Measurements from ENCODE around the gene ZMYM1.

Gene ZMYM1

DNA sequence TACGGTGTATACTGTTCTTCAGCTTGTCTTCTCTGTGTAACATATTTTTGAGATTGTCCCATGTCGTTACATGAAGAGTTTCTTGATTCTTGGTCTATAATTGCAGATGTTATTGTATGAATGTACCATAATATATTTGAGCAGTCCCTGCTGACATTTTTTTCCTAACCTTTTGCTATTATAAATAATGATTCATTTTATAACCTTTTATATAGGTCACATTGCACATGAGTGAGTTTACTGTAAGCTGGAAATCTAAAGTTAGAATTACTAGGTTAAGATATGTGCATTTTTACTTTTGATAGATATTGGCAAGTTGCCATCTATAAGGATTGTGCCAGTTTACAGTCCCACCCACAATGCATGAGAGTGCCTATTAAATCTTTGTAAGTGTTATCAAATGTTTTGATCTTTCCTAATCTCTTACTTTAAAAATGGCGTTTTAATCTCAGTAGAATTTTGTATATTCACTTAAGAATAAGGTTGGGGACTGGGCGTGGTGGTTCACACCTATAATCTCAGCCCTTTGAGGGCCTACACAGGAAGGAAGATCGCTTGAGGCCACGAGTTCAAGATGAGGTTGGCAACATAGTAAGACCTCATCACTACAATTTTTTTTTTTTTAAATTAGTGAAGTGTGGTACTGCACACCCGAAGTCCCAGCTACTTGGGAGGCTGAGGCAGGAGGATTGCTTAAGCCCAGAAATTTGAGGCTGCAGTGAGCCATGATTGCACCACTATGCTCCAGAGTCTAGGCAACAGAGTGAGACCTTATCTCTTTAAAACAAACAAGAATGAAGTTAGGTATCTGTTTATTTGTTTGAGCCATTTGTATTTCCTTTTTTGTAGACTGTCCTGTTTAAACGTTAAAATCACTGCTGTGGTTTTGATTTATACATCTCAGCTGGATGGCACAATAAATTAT, 36.5 kb downstream of the ZMYM1 start:
- H3K36me3 ChIP-seq (ENCODE audit: control insufficient read depth, insufficient read depth, low read length): peaks cover 2% of the 10 kb centered on the region
- no peak overlapping the region for H3K27ac ChIP-seq (ENCODE audit: low read depth, low read length)
- WGBS (ENCODE audit: extremely low coverage, insufficient coverage, low lambda C conversion rate): no CpG with 5 or more reads among the region's 8 CpGs

DNA sequence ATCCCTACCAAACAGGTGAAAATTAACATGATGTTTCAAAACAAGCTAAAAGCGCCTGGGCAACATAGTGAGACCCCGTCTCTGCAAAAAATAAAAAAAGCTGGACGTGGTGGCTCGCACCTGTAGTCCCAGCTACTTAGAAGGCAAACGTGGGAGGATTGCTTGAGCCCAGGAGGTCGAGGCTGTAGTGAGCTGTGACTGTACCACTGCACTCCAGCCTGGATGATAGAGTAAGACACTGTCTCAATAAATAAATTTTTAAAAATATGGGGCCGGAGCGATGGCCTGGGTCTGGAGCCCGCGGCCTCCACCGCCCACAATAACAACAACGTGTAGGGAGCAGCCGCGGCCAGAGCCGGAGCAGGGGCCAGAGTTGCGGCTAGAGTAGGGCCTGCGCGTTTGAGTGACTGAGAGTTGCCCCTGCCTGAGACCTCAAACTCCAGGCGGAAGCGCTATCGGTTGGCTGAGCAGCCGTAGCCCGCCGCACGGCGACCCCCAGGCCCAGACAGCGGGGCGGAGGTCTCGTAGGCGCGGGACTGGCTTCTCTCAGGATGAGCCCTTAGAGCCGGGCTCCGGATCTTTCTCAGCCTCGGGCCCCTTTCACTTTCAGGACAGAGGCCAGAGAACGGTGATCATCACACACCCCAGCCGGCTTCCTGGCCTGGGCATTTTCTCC, 41.4 kb downstream of the ZMYM1 start:
- H3K56ac ChIP-seq (ENCODE audit: low read length): no peak overlapping the region
- H3K79me1 ChIP-seq (ENCODE audit: low read length): no peaks in the 10 kb centered on the region
- no peak overlapping the region for H3K23ac ChIP-seq (ENCODE audit: low read length)
- no peak overlapping the region for H3K4me3 ChIP-seq (ENCODE audit: low read length)
- no peak for DNase-seq
- WGBS (ENCODE audit: extremely low coverage, insufficient coverage, low lambda C conversion rate): no CpG with 5 or more reads among the region's 36 CpGs
- H2BK120ac ChIP-seq (ENCODE audit: low read depth, low read length): no peak overlapping the region
- H2AK5ac ChIP-seq (ENCODE audit: low read length): no peak overlapping the region
- H3K4ac ChIP-seq (ENCODE audit: low read depth, low read length): no peak overlapping the region
- H2BK15ac ChIP-seq (replicated peaks; ENCODE audit: low read depth): no peak overlapping the region
- H4K8ac ChIP-seq (ENCODE audit: low read depth, low read length): no peak overlapping the region
- no peaks in the 10 kb centered on the region for H3K27me3 ChIP-seq (ENCODE audit: insufficient read depth, low read length, poor library complexity)
- H4K5ac ChIP-seq (ENCODE audit: low read length): no peak overlapping the region
- H3K9ac ChIP-seq (ENCODE audit: low read length): no peak overlapping the region
- no peak overlapping the region for H3K4me2 ChIP-seq (ENCODE audit: low read length)
- H3K79me2 ChIP-seq (ENCODE audit: control insufficient read depth, insufficient read depth, low read length): no peaks in the 10 kb centered on the region
- H3K4me1 ChIP-seq (ENCODE audit: control insufficient read depth, low read depth, low read length): no peaks in the 10 kb centered on the region
- no peak overlapping the region for H3K27ac ChIP-seq (ENCODE audit: low read depth, low read length)
- H3K18ac ChIP-seq (ENCODE audit: low read length): no peak overlapping the region
- H2BK5ac ChIP-seq (ENCODE audit: low read length): no peak overlapping the region
- H3K36me3 ChIP-seq (ENCODE audit: control insufficient read depth, insufficient read depth, low read length): no peaks in the 10 kb centered on the region

More for the DNA sequence above, 36.5 kb downstream of the ZMYM1 start:
- H3K4me1 ChIP-seq (ENCODE audit: control insufficient read depth, low read depth, low read length): no peaks in the 10 kb centered on the region
- H2BK15ac ChIP-seq (replicated peaks; ENCODE audit: low read depth): no peak overlapping the region
- no peak overlapping the region for H4K5ac ChIP-seq (ENCODE audit: low read length)
- no peak overlapping the region for H3K23ac ChIP-seq (ENCODE audit: low read length)
- no peak overlapping the region for H2BK5ac ChIP-seq (ENCODE audit: low read length)
- no peak overlapping the region for H3K4ac ChIP-seq (ENCODE audit: low read depth, low read length)
- H3K79me1 ChIP-seq (ENCODE audit: low read length): no peaks in the 10 kb centered on the region
- H3K27me3 ChIP-seq (ENCODE audit: insufficient read depth, low read length, poor library complexity): no peaks in the 10 kb centered on the region
- H3K9ac ChIP-seq (ENCODE audit: low read length): no peak overlapping the region
- DNase-seq: no peak
- H3K4me3 ChIP-seq (ENCODE audit: low read length): no peak overlapping the region
- H4K8ac ChIP-seq (ENCODE audit: low read depth, low read length): no peak overlapping the region
- no peak overlapping the region for H3K18ac ChIP-seq (ENCODE audit: low read length)
- H3K4me2 ChIP-seq (ENCODE audit: low read length): no peak overlapping the region
- H2BK120ac ChIP-seq (ENCODE audit: low read depth, low read length): no peak overlapping the region
- H3K79me2 ChIP-seq (ENCODE audit: control insufficient read depth, insufficient read depth, low read length): no peaks in the 10 kb centered on the region
- no peak overlapping the region for H2AK5ac ChIP-seq (ENCODE audit: low read length)
- no peak overlapping the region for H3K56ac ChIP-seq (ENCODE audit: low read length)

DNA sequence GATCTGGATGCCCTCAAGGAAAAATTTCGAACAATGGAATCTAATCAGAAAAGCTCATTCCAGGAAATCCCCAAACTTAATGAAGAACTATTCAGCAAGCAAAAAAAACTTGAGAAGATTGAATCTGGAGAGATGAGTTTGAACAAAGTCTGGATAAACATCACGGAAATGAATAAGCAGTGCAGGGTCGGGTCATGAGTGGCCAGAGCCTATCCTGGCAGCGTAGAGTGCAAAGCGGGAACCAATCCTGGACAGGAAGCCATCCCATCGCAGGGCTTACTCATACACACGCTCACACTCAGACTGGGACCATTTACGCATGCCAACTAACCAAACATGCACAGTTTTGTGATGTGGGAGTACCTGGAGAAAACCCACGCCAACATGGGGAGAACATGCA, 43.1 kb downstream of the ZMYM1 start:
- no peak overlapping the region for H4K8ac ChIP-seq (ENCODE audit: low read depth, low read length)
- H3K9ac ChIP-seq (ENCODE audit: low read length): no peak overlapping the region
- no peak overlapping the region for H4K5ac ChIP-seq (ENCODE audit: low read length)
- no peak overlapping the region for H3K23ac ChIP-seq (ENCODE audit: low read length)
- H3K4ac ChIP-seq (ENCODE audit: low read depth, low read length): no peak overlapping the region
- no peak overlapping the region for H3K56ac ChIP-seq (ENCODE audit: low read length)
- H3K4me2 ChIP-seq (ENCODE audit: low read length): no peak overlapping the region
- H3K79me2 ChIP-seq (ENCODE audit: control insufficient read depth, insufficient read depth, low read length): no peaks in the 10 kb centered on the region
- no peak overlapping the region for H2BK15ac ChIP-seq (replicated peaks; ENCODE audit: low read depth)
- no peak overlapping the region for H2AK5ac ChIP-seq (ENCODE audit: low read length)
- no peak overlapping the region for H2BK120ac ChIP-seq (ENCODE audit: low read depth, low read length)
- no peaks in the 10 kb centered on the region for H3K36me3 ChIP-seq (ENCODE audit: control insufficient read depth, insufficient read depth, low read length)
- H3K79me1 ChIP-seq (ENCODE audit: low read length): no peaks in the 10 kb centered on the region
- no peak overlapping the region for H3K18ac ChIP-seq (ENCODE audit: low read length)
- WGBS (ENCODE audit: extremely low coverage, insufficient coverage, low lambda C conversion rate): no CpG with 5 or more reads among the region's 9 CpGs
- H3K27ac ChIP-seq (ENCODE audit: low read depth, low read length): no peak overlapping the region
- no peaks in the 10 kb centered on the region for H3K4me1 ChIP-seq (ENCODE audit: control insufficient read depth, low read depth, low read length)
- no peaks in the 10 kb centered on the region for H3K27me3 ChIP-seq (ENCODE audit: insufficient read depth, low read length, poor library complexity)
- no peak overlapping the region for H2BK5ac ChIP-seq (ENCODE audit: low read length)
- no peak overlapping the region for H3K4me3 ChIP-seq (ENCODE audit: low read length)
- no peak for DNase-seq

DNA sequence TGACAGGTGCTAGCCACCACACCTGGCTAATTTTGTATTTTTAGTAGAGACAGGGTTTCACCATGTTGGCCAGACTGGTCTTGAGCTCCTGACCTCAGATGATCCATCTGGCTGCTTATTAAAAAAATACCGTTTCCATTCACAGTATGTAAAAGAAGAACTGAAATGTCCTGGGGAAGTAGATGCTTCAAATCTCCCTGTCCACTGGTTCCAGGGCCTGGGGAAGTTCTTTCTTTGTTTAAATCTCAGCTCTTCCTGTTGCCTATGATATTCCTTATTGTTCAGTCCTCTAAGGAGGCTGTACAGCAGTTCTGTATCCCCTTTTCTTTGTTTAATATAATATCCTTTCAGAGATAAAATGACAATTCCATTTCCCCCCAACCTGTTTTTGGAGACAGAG, 47.4 kb downstream of the ZMYM1 start:
- no peak overlapping the region for H3K9ac ChIP-seq (ENCODE audit: low read length)
- H3K4me1 ChIP-seq (ENCODE audit: control insufficient read depth, low read depth, low read length): no peaks in the 10 kb centered on the region
- no CpG with 5 or more reads among the region's 1 CpG for WGBS (ENCODE audit: extremely low coverage, insufficient coverage, low lambda C conversion rate)
- H3K23ac ChIP-seq (ENCODE audit: low read length): no peak overlapping the region
- H2BK5ac ChIP-seq (ENCODE audit: low read length): no peak overlapping the region
- no peak overlapping the region for H4K5ac ChIP-seq (ENCODE audit: low read length)
- H3K79me2 ChIP-seq (ENCODE audit: control insufficient read depth, insufficient read depth, low read length): no peaks in the 10 kb centered on the region
- DNase-seq: no peak
- no peak overlapping the region for H3K4me3 ChIP-seq (ENCODE audit: low read length)
- no peak overlapping the region for H2BK120ac ChIP-seq (ENCODE audit: low read depth, low read length)
- H3K56ac ChIP-seq (ENCODE audit: low read length): no peak overlapping the region
- H3K4ac ChIP-seq (ENCODE audit: low read depth, low read length): no peak overlapping the region
- no peak overlapping the region for H4K8ac ChIP-seq (ENCODE audit: low read depth, low read length)
- H3K4me2 ChIP-seq (ENCODE audit: low read length): no peak overlapping the region
- no peaks in the 10 kb centered on the region for H3K79me1 ChIP-seq (ENCODE audit: low read length)
- H3K27me3 ChIP-seq (ENCODE audit: insufficient read depth, low read length, poor library complexity): no peaks in the 10 kb centered on the region
- no peak overlapping the region for H2BK15ac ChIP-seq (replicated peaks; ENCODE audit: low read depth)
- H2AK5ac ChIP-seq (ENCODE audit: low read length): no peak overlapping the region
- no peak overlapping the region for H3K18ac ChIP-seq (ENCODE audit: low read length)
- no peak overlapping the region for H3K27ac ChIP-seq (ENCODE audit: low read depth, low read length)
- no peaks in the 10 kb centered on the region for H3K36me3 ChIP-seq (ENCODE audit: control insufficient read depth, insufficient read depth, low read length)

DNA sequence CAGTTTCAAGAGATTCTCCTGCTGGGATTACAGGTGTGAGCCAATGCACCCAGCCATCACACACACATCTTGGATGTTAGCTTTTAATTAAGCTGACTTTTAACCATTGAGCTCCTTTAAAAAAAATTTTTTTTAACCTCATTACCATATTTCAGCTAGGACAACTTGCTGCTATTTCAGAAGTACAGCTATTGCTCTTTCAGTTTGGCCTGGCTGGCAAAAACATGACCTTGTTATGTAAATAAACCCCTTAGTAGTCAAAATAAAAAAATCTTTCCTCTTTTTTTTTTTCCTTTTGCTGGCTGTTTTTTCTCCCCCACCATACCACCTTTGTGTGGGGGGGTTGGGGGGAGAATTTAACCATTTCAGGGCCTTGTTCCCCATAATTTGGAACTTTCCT, 49.9 kb downstream of the ZMYM1 start:
- H2BK15ac ChIP-seq (replicated peaks; ENCODE audit: low read depth): no peak overlapping the region
- no peaks in the 10 kb centered on the region for H3K79me1 ChIP-seq (ENCODE audit: low read length)
- no peak overlapping the region for H3K27ac ChIP-seq (ENCODE audit: low read depth, low read length)
- H4K5ac ChIP-seq (ENCODE audit: low read length): no peak overlapping the region
- no peak for DNase-seq
- H3K79me2 ChIP-seq (ENCODE audit: control insufficient read depth, insufficient read depth, low read length): no peaks in the 10 kb centered on the region
- no peak overlapping the region for H2AK5ac ChIP-seq (ENCODE audit: low read length)
- no peak overlapping the region for H2BK5ac ChIP-seq (ENCODE audit: low read length)
- H3K4me2 ChIP-seq (ENCODE audit: low read length): no peak overlapping the region
- H3K18ac ChIP-seq (ENCODE audit: low read length): no peak overlapping the region
- no peaks in the 10 kb centered on the region for H3K4me1 ChIP-seq (ENCODE audit: control insufficient read depth, low read depth, low read length)
- H3K36me3 ChIP-seq (ENCODE audit: control insufficient read depth, insufficient read depth, low read length): no peaks in the 10 kb centered on the region
- no peak overlapping the region for H3K9ac ChIP-seq (ENCODE audit: low read length)
- no peaks in the 10 kb centered on the region for H3K27me3 ChIP-seq (ENCODE audit: insufficient read depth, low read length, poor library complexity)
- H4K8ac ChIP-seq (ENCODE audit: low read depth, low read length): no peak overlapping the region
- H3K56ac ChIP-seq (ENCODE audit: low read length): no peak overlapping the region
- no peak overlapping the region for H2BK120ac ChIP-seq (ENCODE audit: low read depth, low read length)
- no peak overlapping the region for H3K23ac ChIP-seq (ENCODE audit: low read length)
- H3K4me3 ChIP-seq (ENCODE audit: low read length): no peak overlapping the region
- no peak overlapping the region for H3K4ac ChIP-seq (ENCODE audit: low read depth, low read length)

Measured in mesendoderm (in vitro differentiated cells).